22Rv1 (cell line): Measurements from ENCODE around the gene ARL13A.

Experiments
- ZFX ChIP-seq: fragments of 450-650 bp; IDR thresholded peaks from 2 replicates; pipeline ENCODE4 v1.6.1; 2017; ENCODE audit warnings: antibody characterized with exemption, borderline replicate concordance
- TF ChIP-seq, protein P1 (sequence below): fragments of 450-650 bp; IDR thresholded peaks from 2 replicates; pipeline ENCODE4 v1.5.1; 2017; ENCODE audit warnings: mild to moderate bottlenecking

- TF ChIP-seq, protein P1, sequence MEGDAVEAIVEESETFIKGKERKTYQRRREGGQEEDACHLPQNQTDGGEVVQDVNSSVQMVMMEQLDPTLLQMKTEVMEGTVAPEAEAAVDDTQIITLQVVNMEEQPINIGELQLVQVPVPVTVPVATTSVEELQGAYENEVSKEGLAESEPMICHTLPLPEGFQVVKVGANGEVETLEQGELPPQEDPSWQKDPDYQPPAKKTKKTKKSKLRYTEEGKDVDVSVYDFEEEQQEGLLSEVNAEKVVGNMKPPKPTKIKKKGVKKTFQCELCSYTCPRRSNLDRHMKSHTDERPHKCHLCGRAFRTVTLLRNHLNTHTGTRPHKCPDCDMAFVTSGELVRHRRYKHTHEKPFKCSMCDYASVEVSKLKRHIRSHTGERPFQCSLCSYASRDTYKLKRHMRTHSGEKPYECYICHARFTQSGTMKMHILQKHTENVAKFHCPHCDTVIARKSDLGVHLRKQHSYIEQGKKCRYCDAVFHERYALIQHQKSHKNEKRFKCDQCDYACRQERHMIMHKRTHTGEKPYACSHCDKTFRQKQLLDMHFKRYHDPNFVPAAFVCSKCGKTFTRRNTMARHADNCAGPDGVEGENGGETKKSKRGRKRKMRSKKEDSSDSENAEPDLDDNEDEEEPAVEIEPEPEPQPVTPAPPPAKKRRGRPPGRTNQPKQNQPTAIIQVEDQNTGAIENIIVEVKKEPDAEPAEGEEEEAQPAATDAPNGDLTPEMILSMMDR, result no peak
- no peak for TF ChIP-seq ZFX
Measured at GRCh38 chrX:100976211-100976610, 6.7 kb downstream of the ARL13A start.
